Measurements from ENCODE around the gene ARHGEF35.
"Not testable (repeated sequence)": the region's sequence is repeated elsewhere in the genome, so short reads cannot be mapped to it uniquely, and the experiment has no call there.

GRCh38 chr7:144179165-144179479 is 16.5 kb downstream of the ARHGEF35 start:
- TF ChIP-seq POLR2AphosphoS5, CTCF, POLR2A (IDR thresholded peaks at IDR 0.05): not testable (repeated sequence)

Measured in gastroesophageal sphincter (tissue), 3 donors.